ENCODE data around the gene CBARP.

GRCh38 chr19:1265615-1266128, 27.9 kb upstream of the CBARP start:
- TF ChIP-seq, protein P1, sequence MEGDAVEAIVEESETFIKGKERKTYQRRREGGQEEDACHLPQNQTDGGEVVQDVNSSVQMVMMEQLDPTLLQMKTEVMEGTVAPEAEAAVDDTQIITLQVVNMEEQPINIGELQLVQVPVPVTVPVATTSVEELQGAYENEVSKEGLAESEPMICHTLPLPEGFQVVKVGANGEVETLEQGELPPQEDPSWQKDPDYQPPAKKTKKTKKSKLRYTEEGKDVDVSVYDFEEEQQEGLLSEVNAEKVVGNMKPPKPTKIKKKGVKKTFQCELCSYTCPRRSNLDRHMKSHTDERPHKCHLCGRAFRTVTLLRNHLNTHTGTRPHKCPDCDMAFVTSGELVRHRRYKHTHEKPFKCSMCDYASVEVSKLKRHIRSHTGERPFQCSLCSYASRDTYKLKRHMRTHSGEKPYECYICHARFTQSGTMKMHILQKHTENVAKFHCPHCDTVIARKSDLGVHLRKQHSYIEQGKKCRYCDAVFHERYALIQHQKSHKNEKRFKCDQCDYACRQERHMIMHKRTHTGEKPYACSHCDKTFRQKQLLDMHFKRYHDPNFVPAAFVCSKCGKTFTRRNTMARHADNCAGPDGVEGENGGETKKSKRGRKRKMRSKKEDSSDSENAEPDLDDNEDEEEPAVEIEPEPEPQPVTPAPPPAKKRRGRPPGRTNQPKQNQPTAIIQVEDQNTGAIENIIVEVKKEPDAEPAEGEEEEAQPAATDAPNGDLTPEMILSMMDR (conservative IDR thresholded peaks at IDR 0.05 in 1 of 2, IDR thresholded peaks at IDR 0.05 in 1 of 2; ENCODE audit: extremely low read depth in 1 of 2, insufficient read depth in 1 of 2, low read depth in 1 of 2, low read length in 2 of 2): no peak
- TF ChIP-seq EZH2 (IDR thresholded peaks at IDR 0.05; ENCODE audit: borderline replicate concordance, low read length): no peak

All from mammary epithelial cell (primary cell).